WERI-Rb-1 (cell line): ENCODE data around the gene SPATA6.
A peak's percentile ranks its signal among the peaks of the same experiment; 100 is the strongest.
"Not testable (repeated sequence)": the region's sequence is repeated elsewhere in the genome, so short reads cannot be mapped to it uniquely, and the experiment has no call there.

Source experiments
- DNase-seq: peaks from one replicate; pipeline ENCODE4 v3.0.0-alpha.2; 2020
- H3K27ac ChIP-seq: fragments of 250-450 bp; sonication (Bioruptor Pico); 2 replicates; pipeline ENCODE4 v1.5.1; 2020; ENCODE audit warnings: mild to moderate bottlenecking, moderate library complexity
- H3K27me3 ChIP-seq: fragments of 250-450 bp; sonication (Bioruptor Pico); 2 replicates; pipeline ENCODE4 v1.5.1; 2021; ENCODE audit warnings: mild to moderate bottlenecking, low read depth, moderate library complexity; ENCODE audit not compliant: insufficient read depth, severe bottlenecking
- H3K36me3 ChIP-seq: fragments of 250-450 bp; sonication (Bioruptor Pico); 2 replicates; pipeline ENCODE4 v1.5.1; 2020; ENCODE audit warnings: mild to moderate bottlenecking, moderate library complexity
- H3K4me3 ChIP-seq: 2 replicates; pipeline ENCODE4 v1.5.1; 2011; ENCODE audit warnings: low read depth, mild to moderate bottlenecking, control low read depth, low read length
- H3K9me3 ChIP-seq: fragments of 250-450 bp; sonication (Bioruptor Pico); 2 replicates; pipeline ENCODE4 v1.5.1; 2021; ENCODE audit warnings: mild to moderate bottlenecking, moderate library complexity; ENCODE audit not compliant: severe bottlenecking
- TF ChIP-seq, protein P1 (sequence below): IDR thresholded peaks from 2 replicates; pipeline ENCODE4 v1.5.1; 2011; ENCODE audit warnings: low read depth, mild to moderate bottlenecking, control low read depth, inconsistent platforms, low read length

The SPATA6 gene

GRCh38 chr1:48471691-48472576, at the start of gene SPATA6:
Gene SPATA6, minus strand, starts transcription at chr1:48472204. Its CDS starts 196 bp downstream, at chr1:48472008.
- TF ChIP-seq, protein P1, sequence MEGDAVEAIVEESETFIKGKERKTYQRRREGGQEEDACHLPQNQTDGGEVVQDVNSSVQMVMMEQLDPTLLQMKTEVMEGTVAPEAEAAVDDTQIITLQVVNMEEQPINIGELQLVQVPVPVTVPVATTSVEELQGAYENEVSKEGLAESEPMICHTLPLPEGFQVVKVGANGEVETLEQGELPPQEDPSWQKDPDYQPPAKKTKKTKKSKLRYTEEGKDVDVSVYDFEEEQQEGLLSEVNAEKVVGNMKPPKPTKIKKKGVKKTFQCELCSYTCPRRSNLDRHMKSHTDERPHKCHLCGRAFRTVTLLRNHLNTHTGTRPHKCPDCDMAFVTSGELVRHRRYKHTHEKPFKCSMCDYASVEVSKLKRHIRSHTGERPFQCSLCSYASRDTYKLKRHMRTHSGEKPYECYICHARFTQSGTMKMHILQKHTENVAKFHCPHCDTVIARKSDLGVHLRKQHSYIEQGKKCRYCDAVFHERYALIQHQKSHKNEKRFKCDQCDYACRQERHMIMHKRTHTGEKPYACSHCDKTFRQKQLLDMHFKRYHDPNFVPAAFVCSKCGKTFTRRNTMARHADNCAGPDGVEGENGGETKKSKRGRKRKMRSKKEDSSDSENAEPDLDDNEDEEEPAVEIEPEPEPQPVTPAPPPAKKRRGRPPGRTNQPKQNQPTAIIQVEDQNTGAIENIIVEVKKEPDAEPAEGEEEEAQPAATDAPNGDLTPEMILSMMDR: no peak
- Histone ChIP-seq H3K27ac (peak within 1 kb of the TSS; percentile 72), H3K27me3 (no peaks in the 10 kb centered on the region), H3K4me3 (peak within 1 kb of the TSS; percentile 73), H3K9me3 (peaks cover 10% of the 10 kb centered on the region), H3K36me3 (no peaks in the 10 kb centered on the region)
- peak; percentile 97 for DNase-seq

GRCh38 chr1:48519896-48520295, 47.9 kb upstream of the SPATA6 start:
- not testable (repeated sequence) for DNase-seq, H3K27ac ChIP-seq, H3K9me3 ChIP-seq, H3K4me3 ChIP-seq, H3K36me3 ChIP-seq, H3K27me3 ChIP-seq

- TF ChIP-seq, protein P1: no peak
These were observed 34.9 kb upstream of the SPATA6 start for GRCh38 chr1:48506870-48507269.

GRCh38 chr1:48500541-48501450, 28.8 kb upstream of the SPATA6 start:
- TF ChIP-seq, protein P1: no peak
- Histone ChIP-seq H3K4me3 (peak overlapping the region; percentile 5; the same call in 1 of the 2 replicates), H3K27me3 (no peaks in the 10 kb centered on the region), H3K27ac (peak overlapping the region; percentile 92), H3K9me3 (no peaks in the 10 kb centered on the region), H3K36me3 (no peaks in the 10 kb centered on the region)
- DNase-seq: peak; percentile 77

More at GRCh38 chr1:48506870-48507269, 34.9 kb upstream of the SPATA6 start:
- Histone ChIP-seq H3K9me3 (no peaks in the 10 kb centered on the region), H3K36me3 (no peaks in the 10 kb centered on the region), H3K4me3 (no peak overlapping the region), H3K27me3 (no peaks in the 10 kb centered on the region), H3K27ac (no peak overlapping the region)
- DNase-seq: no peak

GRCh38 chr1:48499211-48499735, 27.3 kb upstream of the SPATA6 start:
- H3K27me3 ChIP-seq: no peaks in the 10 kb centered on the region
- H3K4me3 ChIP-seq: no peak overlapping the region
- H3K27ac ChIP-seq: peak overlapping the region; percentile 64
- H3K36me3 ChIP-seq: no peaks in the 10 kb centered on the region
- H3K9me3 ChIP-seq: no peaks in the 10 kb centered on the region
- TF ChIP-seq, protein P1: no peak
- DNase-seq: no peak
